ENCODE data around the gene C13orf46. TPM values are rescaled to one million over a fixed set of nuclear protein-coding genes. Genes with fewer than 3 reads are reported as not detected.

The C13orf46 gene
- polyA plus RNA-seq, 1 experiment: 0.35 TPM

- POLR2A ChIA-PET: interaction anchor here (0.6 to 2.7 kb wide), 8 partner anchors 11 to 137 kb away, joined by 4 to 9 read pairs (median 6); no protein-coding TSS in a partner anchor
- Histone ChIP-seq H3K27ac (ENCODE audit: low read depth, low read length) (peak overlapping the region; percentile 97), H3K27me3 (ENCODE audit: control insufficient read depth, insufficient read depth, low read length) (no peaks in the 10 kb centered on the region), H3K4me3 (ENCODE audit: low read depth, low read length) (no peak overlapping the region), H3K9me3 (ENCODE audit: control insufficient read depth, insufficient read depth, low read length) (peaks cover 21% of the 10 kb centered on the region)
- TF ChIP-seq CTCF (IDR thresholded peaks at IDR 0.05; ENCODE audit: low read depth, low read length): no peak
- CTCF ChIA-PET: no interaction called here
- peak; percentile 96 for DNase-seq (ENCODE audit: low read depth, low spot score)
Measured at GRCh38 chr13:113927661-113928581, 46.0 kb downstream of the C13orf46 start.

GRCh38 chr13:113926951-113927660 is 46.8 kb downstream of the C13orf46 start:
- Histone ChIP-seq H3K27me3 (ENCODE audit: control insufficient read depth, insufficient read depth, low read length) (no peaks in the 10 kb centered on the region), H3K27ac (ENCODE audit: low read depth, low read length) (peak overlapping the region; percentile 93), H3K4me3 (ENCODE audit: low read depth, low read length) (no peak overlapping the region), H3K9me3 (ENCODE audit: control insufficient read depth, insufficient read depth, low read length) (peaks cover 27% of the 10 kb centered on the region)
- ChIA-PET POLR2A (interaction anchor here (0.6 to 2.7 kb wide), 6 partner anchors 12 to 138 kb away, joined by 3 to 9 read pairs (median 6); no protein-coding TSS in a partner anchor), CTCF (no interaction called here)
- TF ChIP-seq CTCF (IDR thresholded peaks at IDR 0.05; ENCODE audit: low read depth, low read length): no peak
- DNase-seq (ENCODE audit: low read depth, low spot score): no peak

- no peak for DNase-seq (ENCODE audit: low read depth, low spot score)
- no peak for TF ChIP-seq CTCF (IDR thresholded peaks at IDR 0.05; ENCODE audit: low read depth, low read length)
- no peak overlapping the region for H3K4me3 ChIP-seq (ENCODE audit: low read depth, low read length)
- CTCF ChIA-PET: no interaction called here
- no peaks in the 10 kb centered on the region for H3K27me3 ChIP-seq (ENCODE audit: control insufficient read depth, insufficient read depth, low read length)
- POLR2A ChIA-PET: interaction anchor here (1.1 to 2.0 kb wide), 2 partner anchors 44 to 89 kb away, joined by 3 to 7 read pairs; no protein-coding TSS in a partner anchor
- peaks cover 33% of the 10 kb centered on the region for H3K9me3 ChIP-seq (ENCODE audit: control insufficient read depth, insufficient read depth, low read length)
- H3K27ac ChIP-seq (ENCODE audit: low read depth, low read length): no peak overlapping the region
Measured at GRCh38 chr13:113926301-113926761, 47.5 kb downstream of the C13orf46 start.

- H3K27me3 ChIP-seq (ENCODE audit: control insufficient read depth, insufficient read depth, low read length): no peaks in the 10 kb centered on the region
- H3K4me3 ChIP-seq (ENCODE audit: low read depth, low read length): no peak overlapping the region
- peaks cover 39% of the 10 kb centered on the region for H3K9me3 ChIP-seq (ENCODE audit: control insufficient read depth, insufficient read depth, low read length)
- no peak for TF ChIP-seq CTCF (IDR thresholded peaks at IDR 0.05; ENCODE audit: low read depth, low read length)
- POLR2A ChIA-PET: no interaction called here
- no peak overlapping the region for H3K27ac ChIP-seq (ENCODE audit: low read depth, low read length)
- CTCF ChIA-PET: no interaction called here
- DNase-seq (ENCODE audit: low read depth, low spot score): no peak
Measured at GRCh38 chr13:113924184-113924901, 49.5 kb downstream of the C13orf46 start.

Measured in AG04450 (cell line).